ENCODE results near the gene BORCS8.
"Not testable (repeated sequence)": the region's sequence is repeated elsewhere in the genome, so short reads cannot be mapped to it uniquely, and the experiment has no call there.

The BORCS8 gene

DNA sequence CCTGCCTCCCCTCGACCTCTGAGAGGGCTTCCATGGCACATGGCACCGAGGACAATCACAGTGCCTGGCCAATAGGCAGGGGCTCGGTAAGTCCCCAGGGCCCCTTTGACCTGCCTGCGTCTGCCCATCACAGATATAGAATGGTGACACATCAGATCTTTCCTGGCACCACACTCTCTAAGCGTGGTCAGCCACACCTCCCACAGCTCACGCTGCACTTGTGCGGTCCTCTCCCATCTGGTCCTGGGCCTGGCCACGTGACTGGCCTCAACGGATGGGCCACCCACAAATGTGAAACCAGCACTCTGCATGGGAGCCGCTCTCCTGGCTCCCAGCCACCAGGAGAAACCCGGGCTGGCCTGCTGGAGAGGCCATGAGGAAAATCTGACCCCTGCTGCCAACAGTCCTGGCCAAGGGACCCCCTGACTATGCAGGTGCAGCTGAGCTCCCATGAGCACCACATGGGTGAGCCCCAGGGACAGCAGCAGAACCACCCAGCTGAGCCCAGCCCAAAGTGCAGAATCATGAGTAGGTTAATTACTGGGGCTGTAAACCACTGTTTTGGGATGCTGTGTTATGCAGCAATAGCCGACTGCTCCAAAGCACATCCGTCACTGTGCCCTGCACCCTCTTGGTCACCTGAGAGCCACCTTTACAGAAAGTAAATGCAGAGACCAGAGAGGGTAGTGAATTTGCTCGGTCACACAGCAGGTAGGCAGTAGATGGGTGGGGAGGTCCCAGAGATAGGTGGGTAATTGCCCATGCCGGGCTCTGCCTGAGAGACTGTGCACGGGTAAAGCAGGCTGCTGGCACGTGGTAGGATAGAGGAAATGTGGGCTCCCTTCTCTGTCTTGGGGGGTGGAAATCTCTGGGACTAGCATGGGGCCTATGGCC, 12.2 kb downstream of the BORCS8 start:
- no peak for DNase-seq

DNA sequence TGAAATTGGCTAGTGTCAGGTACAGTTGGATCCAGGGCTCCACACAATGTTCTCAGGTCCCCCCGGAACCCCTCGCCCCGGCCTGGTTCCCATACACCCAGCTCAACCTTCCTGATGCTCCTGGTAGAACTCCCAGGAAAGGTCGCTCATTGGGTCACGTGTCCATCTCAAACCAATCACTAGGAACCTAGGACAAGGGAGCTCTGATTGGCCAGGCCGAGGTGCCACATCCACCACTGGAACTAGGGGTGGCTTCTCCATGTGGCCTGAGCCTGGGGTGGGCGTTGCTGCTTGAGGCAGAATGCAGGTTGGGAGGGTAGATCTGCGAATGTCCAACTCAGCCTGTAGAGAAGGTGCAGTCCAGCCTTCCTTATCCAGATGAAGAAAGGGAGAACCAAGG, 15.0 kb downstream of the BORCS8 start:
- no peak for DNase-seq

DNA sequence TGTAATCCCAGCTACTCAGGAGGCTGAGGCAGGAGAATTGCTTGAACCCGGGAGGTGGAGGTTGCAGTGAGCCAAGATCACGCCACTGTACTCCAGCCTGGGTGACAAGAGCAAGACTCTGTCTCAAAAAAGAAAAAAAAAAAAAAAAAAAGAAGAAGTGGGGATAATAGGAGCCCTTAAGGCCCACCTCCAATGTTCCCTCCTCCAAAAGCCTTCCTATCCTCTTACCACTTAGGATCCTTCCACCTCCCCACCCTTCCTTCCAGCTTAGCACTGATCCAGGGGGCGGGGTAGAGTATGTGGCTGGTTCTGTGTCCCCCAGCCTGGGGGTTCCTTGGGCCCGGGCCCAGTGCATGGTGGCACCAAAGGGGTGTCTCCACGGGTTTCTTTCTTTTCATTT, 18.7 kb downstream of the BORCS8 start:
- not testable (repeated sequence) for DNase-seq

DNA sequence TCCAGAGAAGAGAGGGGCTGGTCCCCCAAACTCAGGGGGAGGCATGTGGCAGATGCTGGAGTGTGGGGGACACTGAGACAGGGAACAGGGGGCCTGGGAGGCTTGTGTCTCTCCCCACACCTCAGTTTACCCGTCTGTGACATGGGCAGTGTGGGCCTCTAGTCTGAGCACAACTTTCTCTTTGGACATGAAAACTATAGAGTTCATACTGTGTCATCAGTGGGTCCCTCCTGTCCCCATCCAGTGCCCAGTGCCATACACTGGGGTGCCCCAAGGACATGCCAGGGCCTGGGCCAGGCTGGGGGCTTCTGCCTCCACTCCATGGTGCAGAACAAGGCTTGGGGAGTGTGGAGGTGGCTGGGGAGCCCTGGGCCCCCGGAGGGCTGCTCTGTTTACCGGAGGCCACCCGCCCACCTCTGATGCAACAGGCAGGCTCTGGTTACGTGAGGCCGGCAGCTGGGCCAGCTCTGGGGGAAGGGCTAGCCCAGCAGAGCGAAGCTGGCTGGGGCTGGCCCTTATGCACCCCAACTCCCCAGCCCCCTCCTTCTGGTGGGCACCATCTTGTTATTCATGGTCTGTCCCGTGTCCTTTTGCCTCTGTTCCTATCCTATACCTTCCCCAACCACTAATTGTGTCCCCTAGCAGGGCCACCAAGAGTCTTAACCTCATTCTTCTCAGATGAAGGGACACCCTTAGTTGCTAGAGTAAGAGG, 20.0 kb downstream of the BORCS8 start:
- peak; percentile 29 for DNase-seq

DNA sequence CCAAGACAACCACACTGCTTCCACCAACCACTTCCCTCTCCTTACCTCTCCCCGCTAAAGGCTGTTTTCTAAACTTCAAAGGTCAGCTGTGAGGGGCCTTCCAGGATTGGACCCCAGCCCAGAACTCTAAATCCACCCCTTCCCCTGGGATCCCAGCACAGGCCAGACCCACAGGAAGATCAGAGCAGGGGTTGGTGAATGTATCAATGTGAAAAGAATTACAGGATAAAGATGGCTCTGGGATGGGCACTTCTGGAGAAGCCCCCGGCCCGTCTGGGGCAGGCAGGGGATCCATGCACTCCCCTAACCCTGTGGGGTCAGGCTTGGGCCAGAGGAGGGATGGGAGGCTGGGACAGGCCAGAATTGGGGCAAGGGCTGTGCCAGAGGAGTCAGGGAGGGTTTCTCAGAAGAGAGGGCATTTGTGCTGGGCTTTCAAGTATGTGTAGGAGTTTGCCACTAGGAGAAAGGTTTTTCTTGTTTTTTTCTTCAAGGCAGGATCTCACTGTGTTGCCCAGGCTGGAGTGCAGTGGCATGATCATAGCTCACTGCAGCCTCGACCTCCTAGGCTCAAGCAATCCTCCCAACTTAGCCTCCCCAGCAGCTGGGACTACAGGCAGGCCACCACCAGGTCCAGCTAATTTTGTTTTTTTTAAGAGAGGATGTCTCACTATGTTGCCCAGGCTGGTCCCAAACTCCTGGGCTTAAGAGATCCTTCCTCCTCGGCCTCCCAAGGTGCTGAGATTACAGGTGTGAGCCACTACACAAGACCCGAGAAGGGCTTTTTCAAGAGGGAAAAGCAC, 20.9 kb downstream of the BORCS8 start:
- DNase-seq = no peak

DNA sequence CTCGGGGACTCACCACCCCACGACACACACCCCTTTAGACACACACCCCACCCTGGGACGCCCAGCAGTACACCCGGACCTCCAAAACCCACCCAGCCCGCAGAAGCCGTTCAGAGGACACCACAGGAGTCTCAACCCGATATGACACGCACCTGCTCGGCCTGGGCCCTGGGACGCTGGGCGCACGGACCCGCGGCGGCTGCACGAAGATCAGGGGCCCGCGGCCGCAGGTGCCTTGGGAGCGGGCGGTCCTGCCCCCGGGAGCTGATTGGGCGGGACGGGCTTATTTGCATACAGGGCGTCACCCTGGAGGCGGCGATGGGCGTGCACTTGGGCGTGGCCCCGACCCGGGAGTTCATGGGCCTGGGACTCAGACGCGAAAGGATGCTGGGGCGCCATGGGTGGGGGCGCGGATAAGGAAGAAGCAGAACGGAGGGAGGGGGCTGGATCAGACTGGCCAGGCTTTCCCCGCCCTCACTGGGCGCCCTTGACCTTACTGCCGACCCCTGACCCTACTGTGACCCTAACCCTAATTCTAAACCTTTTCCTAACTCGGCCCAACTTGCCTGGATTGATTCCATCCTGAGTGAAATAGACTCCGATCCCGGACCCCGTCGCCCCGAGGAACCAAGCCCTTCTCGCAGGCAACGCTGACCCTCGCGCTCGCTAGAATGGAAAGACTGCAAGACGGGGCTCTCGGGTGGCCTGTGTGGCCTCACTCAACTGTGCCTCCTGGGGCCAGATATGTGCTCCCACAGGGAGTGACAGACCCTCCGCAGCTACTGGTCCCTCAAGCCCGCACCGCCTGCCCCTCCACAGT, 21.7 kb downstream of the BORCS8 start, which contains the start of gene MEF2B:
MEF2B (minus strand) TSS at position 211 of the 820 bp plus-strand sequence. CDS start 19,528 bp downstream, outside the sequence.
- DNase-seq = peak; percentile 93

DNA sequence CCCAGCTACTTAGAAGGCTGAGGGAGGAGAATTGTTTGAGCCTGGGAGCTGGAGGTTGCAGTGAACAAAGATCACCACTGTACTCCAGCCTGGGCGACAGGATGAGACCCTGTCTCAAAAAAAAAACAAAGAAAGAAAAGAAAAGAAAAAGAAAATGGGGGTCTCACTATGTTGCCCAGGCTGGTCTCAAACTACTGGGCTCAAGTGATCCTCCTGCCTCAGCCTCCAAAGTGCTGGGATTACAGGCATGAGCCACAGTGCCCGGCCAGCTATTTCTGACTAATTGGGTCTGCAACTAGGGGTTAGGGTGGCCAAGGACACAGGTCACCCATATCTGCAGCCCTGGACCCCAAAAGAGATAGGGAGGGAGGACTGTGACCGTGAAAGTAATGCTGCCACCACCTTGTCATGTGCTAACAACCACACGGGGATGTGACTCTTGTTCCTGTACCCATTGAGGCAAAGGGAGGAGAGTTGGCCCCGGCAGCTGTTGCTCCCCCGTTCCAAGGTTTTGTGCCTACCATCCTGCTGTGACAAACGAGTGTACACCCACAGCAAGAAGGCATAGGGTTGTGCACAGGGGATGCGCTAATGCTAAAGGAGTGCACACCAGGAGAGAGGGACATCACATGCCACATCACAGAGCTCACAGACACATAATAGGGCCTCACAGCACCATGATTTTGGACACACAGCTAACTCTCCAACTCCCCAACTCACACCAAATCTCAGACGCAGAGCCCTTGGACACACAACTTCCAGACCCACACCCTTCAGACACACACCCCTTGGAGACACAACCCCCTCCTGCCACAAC, 22.5 kb downstream of the BORCS8 start:
- DNase-seq = no peak

DNA sequence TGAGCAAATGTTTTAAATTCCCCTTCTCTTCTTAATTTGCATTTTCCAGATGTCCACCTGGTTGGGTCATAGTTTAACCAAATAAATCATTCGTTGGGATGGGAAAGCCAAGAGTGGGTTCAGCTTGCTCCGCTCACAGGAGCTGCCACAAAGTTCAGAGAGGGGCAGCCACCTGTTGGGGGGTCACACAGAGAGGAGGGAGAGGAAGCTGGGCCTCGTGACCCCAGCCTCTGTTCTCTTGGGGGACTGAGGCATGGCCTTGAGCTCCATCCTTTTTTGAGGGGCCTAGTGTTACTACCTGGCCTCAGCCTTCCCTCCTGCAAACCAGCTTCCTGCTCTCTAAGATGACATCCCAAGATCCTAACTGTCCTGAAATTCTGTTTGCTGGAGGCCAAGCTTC, 24.3 kb downstream of the BORCS8 start:
- no peak for DNase-seq

DNA sequence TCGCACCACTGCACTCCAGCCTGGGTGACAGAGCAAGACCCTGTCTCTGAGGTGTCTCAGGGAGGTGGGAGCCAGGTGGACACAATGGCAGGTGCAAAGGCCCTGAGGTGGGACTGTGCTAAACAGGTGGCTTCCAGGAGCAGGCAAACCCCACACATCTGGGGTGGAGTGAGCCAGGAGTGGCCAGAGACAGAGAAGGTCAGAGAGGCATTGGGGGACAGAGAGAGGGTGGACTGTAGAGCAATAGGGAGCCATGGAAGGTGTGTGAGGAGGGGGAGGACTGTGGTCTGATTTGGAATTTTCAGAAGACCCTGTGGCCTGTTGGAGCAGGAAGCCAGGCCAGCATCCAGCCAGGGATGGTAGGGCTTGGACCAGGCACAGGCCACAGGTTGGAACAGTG, 26.6 kb downstream of the BORCS8 start:
- no peak for DNase-seq

DNA sequence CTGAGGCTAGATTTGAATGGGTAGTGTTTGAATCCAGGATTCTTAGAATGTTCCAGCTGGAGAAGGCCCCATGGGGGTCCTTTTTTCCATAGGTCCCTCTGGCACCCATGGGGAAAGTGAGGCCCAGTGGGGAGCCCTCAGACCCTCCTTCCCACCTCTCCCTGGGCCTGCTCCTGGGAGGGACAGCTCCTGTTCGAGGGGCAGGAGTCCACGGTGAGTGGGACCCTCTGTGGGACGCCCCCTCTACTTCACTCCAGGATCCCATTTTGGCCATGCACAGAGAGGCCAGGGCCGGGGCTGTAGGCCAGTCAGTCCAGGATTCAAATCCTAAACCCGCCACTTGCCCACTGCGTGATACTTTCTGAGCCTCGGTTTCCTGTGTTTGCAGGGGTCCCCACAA, 29.5 kb downstream of the BORCS8 start:
- no peak for DNase-seq

DNA sequence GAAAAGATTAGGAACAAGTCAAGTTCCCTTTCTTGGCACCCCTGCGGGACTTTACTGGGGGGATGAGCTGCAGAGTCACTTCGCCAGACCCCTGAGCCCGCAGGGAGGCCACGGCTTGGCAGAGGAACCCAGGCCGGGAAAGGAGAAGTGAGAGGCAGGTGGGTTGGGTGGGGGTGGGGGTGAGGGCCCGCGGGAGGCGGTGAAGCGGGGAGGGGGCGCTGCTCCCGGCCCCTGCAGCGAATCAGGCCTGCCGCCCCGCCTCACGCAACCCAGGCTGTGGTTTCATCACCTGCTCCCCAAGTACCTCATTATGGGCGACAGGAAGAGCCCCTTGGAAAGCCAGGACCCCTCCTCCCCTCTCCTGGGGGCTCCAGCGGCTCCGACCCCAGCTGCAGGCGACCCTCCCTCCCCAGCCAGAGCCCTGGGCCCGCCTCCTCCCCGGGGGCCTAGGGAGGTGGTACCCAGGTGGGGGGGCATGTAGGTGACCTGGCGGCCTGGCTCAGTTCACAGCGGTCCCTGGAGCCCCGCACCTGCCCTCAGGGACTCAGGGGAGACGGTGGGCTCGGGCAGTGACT, 31.4 kb downstream of the BORCS8 start:
- no peak for DNase-seq

DNA sequence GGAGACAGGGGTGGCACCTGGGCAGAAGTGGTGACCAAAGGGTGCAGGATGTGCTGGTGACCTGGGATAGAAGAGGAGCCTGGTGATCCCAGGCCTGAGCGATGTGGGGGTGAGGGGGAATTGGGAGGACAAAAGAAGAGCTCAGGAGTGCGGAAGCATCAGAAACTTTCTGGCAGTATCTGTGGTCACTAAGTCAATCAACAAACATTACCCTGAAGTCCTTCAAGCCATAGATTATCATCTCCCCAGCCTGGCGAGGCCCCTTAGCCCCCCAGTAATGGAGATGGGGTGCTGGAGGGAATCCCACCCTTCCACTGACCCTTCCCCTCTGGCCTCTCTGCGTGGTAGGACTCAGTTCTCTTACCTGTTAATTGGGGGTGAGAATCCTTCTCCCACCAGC, 32.4 kb downstream of the BORCS8 start:
- DNase-seq = no peak

DNA sequence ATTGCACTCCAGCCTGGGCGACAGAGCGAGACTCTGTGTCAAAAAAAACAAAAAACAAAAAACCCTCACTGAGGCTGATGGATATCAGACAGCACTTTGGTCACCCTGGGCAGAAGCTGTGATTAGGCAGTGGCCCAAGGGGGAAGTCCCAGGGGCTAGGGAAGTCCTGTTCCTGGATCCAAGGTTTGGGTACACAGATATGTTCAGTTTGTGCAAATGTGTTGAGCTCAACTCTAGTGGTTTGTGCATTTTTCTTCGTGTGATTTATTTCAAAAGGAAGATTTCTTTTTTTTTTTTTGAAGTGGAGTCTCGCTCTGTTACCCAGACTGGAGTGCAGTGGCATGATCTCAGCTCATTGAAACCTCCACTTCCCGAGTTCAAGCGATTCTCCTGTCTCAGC, 34.1 kb downstream of the BORCS8 start:
- no peak for DNase-seq

DNA sequence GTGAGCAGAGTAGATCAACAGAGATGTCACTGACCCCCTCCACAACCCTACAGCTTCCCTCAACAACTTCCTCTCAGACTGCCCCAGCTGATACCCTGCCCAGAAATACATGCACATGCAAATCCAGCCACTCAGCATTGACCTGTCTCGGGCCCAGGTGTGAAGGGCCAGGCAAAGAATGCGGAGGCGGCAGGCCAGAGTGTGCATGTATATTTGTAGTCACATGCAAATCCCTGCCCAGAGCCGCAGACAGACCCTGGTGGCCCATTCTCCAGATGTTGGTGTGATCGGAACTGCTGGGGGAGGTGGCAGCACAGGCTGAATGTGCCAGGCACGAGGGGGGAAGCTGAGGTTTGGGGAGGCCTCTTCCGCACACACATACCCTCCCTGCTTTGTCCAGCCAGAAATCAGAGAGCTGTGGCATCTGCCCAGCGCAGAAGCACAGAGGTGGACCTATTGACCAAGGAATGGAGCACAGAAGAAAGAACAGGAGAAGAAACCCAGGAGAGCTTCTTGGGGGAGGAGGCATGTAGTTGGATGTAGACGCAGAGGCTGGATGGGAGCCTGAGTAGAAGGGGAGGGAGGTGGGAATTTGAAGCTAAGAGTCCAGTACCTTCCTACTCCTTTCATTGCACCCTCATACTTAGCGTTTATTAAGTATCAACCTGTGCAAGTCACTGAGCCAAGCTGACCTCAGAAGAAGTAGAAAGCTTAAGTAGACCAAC, 36.3 kb downstream of the BORCS8 start:
- no peak for DNase-seq

DNA sequence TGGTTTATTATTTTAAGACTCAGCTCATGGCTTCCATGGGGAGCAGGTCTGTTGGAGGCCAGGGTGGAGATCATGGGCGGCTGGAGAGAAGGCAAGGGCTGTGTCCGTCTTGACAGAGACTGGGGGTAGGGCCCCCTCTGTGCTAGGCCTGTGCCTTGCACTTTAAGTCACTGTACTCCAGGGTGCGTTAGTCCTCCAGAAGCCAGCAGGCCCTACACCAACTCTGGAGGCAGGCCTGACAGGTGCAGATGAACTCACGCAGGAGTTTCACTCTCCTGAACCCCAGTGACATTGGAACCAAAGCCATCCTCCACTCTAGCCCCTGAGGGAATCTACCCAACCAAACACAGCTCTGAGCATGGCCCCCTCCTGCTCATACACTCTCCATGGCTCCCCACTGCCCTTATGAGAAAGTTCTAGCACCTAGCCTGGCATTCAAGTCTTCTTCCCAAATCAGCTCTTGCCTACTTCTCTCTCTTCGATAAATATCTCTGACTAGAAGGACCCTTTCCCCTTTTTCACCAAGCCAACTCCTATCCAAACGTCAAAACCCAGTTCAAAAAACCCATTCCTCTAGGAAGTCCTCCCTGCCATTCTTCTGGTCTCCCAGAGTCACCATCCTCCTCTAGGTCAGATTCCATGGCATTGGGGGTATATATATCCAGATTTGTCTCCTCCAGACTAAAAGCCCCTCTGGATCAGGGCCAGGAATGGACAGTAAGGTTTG, 37.0 kb downstream of the BORCS8 start:
- DNase-seq = no peak

DNA sequence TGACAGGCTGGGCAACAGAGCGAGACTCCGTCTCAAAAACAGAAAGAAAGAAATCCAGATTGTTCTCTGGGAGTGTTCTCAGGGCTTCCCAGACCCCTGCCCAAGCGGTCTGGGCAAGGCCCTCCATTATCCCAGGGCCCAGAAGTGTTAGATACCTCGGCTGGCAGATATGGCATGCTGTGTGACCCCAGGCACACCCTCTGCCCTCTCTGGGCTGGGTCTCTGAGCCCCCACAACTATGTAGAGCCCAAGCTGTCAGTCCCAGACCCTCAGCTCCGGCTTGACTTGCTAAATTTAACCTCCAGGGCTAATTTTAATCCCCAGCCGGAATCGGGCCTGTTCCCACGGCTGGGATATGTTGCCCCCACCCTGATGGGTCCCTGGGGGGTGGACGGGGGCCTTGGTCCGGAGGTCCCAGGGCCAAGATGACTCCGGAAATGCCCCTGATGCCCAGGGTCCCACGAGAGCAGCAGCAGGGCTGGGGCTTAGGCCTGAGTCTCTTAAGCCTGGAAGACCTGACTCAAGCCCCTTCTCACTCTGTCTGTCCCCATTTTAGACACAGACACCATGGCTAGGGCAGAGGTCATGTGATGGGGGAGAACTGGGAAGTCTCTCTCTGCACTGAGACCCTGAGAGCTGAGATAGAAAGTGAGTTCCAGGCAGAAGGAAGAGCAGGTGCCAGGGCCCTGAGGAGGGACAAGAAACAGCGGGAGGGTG, 39.1 kb downstream of the BORCS8 start:
- no peak for DNase-seq

DNA sequence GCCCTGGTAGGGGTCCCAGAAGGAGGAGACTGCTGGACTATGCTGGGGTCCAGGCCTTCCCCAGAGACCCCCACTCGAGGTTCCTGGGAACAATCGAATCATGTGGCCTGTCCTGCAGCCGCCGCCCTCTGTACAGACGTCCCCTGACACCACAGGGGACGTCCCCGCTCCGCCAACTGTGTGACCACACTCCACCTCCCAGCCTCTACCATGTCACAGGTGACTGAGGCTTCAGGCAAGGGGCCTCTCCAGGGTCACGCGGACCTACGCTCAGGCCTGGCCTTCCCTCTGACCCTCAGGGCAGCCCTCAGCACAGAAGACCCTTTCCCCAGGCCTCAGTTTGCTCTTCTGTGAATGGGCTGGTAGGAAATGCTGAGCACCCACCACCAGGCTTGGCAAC, 40.5 kb downstream of the BORCS8 start:
- no peak for DNase-seq

DNA sequence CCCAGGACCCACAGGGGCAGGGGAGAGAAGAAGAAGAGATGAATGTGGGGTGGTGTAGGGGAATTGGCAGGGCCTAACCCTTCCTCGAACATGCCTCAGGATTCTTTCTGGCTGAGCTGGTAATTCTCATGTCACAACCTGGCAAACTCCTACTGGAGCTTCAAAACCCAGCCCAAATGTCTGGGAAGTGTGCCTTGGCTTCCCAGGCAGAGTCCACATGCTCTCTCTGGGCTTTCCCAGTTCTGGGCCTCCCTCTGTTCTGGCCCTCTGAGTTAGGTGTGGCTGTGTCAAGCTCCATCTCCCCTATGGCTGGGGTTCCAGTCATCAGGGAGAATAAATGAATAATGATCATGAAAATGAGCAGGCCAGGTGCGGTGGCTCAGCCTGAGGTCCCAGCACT, 42.5 kb downstream of the BORCS8 start:
- DNase-seq = no peak

DNA sequence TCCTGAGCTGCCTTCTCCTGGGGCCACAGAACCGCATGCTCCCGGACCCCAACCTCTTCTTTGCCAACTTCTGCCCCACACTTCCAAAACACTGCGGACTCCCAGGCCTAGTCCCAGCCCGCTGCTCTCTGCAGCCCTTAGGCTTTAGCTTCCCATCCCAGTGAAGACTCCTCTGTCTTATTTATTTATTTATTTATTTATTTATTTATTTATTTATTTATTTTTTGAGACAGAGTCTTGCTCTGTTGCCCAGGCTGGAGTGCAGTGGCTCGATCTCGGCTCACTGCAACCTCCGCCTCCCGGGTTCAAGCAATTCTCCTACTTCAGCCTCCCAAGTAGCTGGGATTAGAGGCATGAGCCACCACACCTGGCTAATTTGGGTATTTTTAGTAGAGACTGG, 43.4 kb downstream of the BORCS8 start:
- not testable (repeated sequence) for DNase-seq

Data from NCI-H146 (cell line).